Effector CD4-positive, alpha-beta T cell (primary cell): Measurements from ENCODE around the gene SSH3.

Experiments
- DNase-seq: peaks from one replicate; pipeline ENCODE4 v3.0.0-alpha.2; 2020

The SSH3 gene

GRCh38 chr11:67268081-67268961 is 35.0 kb upstream of the SSH3 start:
- peak; percentile 58 for DNase-seq

DNA sequence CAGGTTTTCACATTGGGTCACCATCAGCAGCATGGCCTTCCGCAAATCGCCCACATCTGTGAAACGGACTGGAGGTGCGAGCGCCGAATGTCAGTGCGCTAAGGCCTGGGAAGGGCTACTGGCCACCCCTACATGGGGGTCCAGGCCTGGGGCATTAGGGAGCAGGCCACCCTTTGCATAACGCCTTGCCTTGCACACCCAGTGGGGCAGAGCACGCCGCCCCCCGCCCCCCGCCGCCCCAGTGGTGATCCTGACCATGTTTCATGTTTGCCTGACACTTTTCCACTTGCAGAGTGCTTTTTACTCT is 34.4 kb upstream of the SSH3 start:
- no peak for DNase-seq

DNA sequence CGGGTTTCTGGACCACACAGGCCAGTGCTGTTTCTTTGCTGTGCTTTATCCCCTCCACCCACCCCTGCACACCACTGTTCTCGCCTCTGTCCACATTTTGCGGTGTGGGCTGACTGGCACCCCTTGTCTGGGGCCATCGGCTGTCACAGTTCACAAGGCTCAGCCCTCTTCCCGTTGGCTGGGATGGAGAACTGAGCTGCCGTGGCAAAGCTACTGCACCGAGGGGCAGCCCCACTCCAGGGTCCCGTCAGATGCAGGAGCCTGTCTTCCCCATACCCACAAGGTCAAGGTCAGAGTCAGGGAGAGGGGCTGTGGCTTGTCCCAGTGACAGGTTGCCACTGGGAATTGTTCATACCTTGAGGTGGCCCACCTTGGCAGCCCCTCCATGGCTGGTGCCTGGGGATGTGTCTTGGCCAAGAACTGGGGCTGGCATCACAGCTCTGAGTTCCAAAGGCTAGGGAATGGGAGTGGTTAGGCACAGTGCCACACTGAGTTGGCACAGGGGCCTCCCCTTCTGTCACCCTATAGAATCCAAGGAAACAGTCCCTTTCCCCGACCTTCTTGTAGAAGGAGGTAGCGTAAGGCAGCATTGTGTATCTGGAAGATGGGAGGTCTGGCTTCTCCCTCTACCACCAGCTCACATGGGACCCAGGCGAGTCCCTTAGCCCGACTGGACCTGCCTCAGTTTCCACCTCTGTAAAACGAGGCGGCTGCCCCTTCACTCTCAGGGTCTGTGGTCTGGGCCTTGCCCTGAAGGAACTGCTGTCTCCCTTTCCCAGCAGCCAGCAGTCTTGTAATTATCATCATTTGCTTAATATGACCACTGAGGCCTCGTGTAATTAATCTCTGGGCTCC is 33.7 kb upstream of the SSH3 start:
- no peak for DNase-seq

DNA sequence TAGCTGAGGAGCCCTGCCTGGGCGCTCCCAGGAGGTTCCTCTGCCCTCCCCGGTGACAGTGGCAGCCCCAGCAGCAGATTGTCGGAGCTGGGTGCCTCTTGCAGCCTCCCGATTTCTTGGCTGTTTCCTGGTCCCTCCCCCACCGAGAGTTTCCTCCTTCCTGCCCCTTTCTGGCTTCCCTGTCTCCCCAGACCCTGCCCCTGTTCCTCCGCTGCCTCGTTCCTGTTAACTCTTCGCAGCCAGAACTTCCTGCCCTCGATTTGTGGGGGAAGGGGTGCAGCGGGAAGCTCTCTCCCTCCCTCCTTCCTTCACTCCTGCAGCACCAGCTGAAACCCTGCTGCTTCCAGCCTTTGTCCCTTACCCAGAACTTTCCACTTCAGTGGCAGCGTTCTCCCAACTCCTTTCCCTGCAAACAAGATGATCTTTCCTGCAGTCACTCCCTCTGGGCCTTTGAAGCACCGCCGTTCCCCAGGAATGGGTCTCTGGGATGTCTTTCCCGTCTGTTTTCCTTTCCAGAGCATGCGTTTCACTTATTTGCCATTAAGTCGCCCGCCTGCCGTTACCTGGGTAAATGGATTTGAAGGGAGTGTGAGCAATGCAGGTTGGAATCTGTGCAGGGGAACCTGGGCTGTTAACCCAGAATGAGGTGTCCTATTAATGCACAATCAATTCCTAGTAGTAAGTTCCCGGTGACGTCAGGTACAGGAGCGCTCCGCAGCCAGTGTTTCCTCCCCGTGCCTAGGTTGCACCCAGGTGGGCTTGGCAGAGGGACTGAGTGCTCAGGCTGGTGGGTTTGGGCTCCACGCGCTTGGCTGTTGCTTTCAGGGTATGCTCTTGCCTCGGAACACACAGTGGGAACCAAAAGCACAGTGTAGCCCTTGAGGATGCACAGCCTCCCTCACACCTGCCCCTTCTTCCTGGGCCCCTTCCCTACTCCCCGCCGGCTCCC is 32.8 kb upstream of the SSH3 start:
- DNase-seq: no peak

- DNase-seq: no peak
Observed at GRCh38 chr11:67271205-67271540, 32.2 kb upstream of the SSH3 start.

- DNase-seq: peak; percentile 48
Observed at GRCh38 chr11:67271541-67272284, 31.6 kb upstream of the SSH3 start.

- no peak for DNase-seq
Observed at GRCh38 chr11:67272327-67273259, 30.7 kb upstream of the SSH3 start.

DNA sequence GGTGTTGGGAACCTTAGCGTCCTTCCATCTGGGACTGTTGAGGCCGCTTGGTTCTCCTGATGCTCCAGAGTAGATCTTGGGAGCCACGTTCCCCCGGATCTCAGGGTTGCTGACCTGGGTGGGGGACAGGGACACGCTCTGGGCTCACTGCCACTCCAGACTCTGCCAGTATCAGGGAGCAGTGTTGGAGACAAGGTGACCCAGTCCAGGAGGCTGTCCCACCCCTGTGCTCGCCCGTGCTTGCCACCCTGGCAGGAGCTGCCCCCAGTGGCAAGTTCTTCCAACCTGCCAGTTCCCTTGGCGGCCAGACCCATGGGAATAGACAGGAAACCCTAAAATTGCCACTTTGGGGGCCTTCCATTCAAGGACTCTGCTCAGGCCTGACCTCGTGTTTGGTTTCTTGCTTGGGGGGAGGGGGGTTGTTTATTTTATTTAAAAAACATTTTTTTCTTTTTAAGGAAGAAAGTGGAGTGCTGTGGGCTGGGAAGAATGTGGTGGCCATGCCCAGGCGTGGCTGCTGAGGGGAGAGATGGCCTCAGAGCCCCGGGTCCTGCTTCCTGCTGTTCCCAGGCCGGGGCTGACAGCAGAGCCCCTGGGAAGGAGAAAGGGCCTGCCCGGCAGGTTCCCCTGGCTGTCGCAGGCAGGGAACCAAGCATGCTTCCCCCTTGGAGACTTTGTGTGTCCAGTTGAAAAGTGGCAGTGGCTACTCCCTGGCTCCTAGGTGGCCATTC is 29.9 kb upstream of the SSH3 start:
- no peak for DNase-seq

GRCh38 chr11:67274768-67275605 is 28.3 kb upstream of the SSH3 start:
- no peak for DNase-seq

- DNase-seq: no peak
Observed at GRCh38 chr11:67275606-67276409, 27.5 kb upstream of the SSH3 start.

DNA sequence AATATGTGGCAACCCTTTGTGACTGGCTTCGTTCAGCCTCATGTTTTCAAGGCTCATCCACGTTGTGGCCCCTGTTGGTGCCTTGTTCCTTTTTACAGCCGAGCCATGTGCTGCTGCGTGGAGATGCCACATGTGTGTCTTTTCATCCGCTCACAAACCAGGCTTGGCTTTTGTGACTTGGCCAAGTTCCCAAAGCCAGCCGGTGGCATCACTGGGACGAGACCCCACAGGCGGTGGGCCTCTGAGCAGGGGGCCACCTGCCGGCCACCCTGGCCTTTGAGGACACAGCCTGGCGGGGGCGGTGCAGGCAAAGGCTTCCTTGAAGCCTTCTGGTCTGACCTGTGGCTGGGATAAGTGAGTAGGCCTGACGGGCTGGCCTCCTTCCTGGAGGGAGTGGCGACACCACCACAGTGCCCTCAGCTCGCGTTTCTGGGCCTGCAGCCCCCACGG is 26.5 kb upstream of the SSH3 start:
- no peak for DNase-seq

DNA sequence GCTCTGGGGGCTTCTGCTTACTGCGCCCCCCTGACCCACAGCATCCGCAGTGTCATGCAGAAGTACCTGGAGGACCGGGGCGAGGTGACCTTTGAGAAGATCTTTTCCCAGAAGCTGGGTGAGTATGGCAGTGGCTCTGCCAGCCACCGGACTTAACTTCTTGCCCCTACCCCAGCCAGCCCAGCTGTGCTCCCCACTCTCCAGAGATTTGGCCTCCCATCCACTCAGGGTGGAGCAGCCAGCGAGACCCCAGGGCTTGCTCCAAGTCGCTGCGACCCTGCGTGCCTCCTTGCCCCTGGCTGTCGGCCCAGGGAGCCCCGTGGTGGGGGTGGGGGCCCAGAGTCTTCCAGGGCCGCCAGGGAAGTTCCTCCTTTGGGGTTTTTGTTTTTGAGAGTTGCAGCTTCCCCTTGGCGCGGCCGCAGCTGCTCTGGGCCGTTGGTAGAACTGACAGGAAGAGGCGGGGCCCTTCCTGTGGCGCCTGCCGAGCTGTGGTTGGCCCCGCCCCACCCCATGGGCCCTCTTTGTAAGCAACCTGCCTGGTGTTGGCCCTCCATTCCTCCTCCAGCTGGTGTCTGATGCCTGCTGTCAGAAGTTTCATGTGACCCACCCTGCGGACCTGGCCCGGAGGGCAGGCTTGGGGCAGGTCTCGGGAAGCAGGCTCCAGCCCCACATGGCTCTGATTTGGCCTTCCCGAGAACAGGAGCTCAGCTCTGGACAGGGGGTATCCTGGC is 25.9 kb upstream of the SSH3 start:
- peak; percentile 88 for DNase-seq

DNA sequence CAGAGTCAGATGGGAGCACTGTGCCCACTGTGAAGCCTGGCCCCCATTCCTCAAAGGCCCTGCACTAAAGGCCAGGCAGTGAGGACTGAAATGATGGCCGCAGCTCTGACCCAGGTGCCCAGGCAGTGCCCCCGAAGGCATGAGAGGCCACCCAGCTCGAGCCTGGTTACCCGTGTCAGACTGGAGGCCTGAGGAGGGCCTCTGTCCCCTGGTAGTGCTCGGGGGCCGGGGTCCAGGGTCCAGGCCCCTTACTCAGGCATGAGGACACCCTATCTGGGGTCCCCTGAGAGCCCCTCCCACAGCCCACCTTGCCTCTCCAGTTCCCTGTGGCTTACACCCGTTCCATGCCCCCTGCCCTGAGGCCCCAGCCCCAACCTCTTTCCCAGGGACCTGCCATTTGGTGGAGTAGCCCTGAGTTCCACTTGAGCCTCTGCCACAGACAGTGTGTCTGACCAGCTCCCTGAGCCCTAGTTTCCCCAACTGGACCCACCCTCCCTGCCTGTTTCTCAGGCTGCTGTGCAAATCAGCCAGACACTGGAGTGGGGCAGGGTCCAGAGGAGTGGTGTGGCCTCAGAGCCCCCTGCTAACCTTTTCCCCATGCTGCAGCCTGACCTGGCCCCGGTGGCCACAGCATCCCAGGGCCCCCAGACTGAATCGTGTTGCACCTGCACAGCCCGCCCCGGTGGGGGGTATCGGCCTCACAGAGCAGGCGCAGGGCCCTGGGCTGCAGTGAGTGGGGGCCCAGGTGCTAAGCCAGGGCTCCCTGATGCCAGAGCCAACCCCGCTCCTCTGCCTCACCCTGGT is 25.0 kb upstream of the SSH3 start:
- no peak for DNase-seq

DNA sequence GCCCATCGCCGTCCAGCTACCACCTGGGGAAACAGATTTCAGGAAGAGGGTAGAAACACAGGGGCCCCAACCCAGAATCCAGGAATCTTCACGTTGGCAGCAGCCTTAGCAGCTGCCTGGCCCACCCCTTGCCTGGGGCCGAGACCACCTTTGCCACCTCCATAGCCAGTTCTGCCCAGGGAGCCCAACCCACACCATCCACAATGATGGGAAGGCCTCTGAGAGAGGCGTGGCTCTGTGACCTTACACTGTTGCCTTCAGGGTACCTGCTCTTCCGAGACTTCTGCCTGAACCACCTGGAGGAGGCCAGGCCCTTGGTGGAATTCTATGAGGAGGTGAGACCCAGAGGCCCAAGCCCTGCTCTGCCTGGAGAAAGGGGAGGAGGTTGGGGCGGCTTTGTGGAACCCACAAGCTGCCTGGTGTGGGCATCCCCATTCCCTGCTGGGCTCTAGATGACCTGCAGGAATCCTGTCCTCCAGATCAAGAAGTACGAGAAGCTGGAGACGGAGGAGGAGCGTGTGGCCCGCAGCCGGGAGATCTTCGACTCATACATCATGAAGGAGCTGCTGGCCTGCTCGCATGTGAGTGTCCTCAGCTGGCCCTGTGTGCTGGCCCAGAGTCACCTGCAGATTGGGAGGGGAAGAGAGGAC is 24.3 kb upstream of the SSH3 start:
- no peak for DNase-seq

DNA sequence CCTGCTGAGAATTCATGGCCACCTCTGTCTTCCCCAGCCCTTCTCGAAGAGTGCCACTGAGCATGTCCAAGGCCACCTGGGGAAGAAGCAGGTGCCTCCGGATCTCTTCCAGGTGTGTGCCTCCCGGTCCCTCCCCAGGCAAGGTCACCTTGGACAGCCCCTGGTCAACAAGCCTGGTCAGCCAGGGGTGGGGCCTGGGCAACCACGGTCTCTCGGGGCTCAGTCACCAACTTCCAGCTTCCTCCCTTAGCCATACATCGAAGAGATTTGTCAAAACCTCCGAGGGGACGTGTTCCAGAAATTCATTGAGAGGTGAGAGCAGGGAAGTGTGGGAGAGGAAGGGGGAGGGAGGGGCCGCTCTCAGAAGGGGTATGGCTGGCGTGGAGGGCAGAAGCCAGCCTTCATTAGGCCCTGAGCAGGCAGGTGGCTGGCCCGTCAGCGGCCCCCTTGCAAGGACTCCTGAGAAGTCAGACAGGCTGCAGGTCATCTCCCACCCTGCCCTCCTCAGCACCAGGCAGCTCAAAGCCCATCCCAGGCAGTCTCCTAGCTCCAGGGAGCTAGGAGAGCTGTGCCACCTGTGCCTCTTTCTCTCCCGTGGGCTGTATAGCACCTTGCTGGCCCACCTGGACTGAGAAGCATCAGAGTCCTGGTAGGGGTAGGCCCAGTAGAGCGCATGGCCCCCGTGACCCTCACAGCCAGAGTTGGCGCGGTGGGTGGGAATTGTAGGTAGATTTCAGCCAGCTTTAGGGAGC is 23.6 kb upstream of the SSH3 start:
- no peak for DNase-seq
